SU-DHL-6 (cell line): ENCODE data around the gene NSUN2.

Experiments used
- CTCF ChIP-seq: fragments of 200-600 bp; sonication (generic); IDR thresholded peaks from one replicate; pipeline ENCODE4 v1.5.1; 2017; ENCODE audit warnings: antibody characterized with exemption, mild to moderate bottlenecking, low read length, moderate library complexity; ENCODE audit not compliant: insufficient read depth, poor library complexity, severe bottlenecking
- EZH2phosphoT487 ChIP-seq: fragments of 200-600 bp; sonication (generic), shearing (Covaris generic); conservative IDR thresholded peaks from 2 replicates; pipeline ENCODE4 v1.6.1; 2018; ENCODE audit warnings: mild to moderate bottlenecking, antibody characterized with exemption, low read length, moderate library complexity, mixed read lengths

DNA sequence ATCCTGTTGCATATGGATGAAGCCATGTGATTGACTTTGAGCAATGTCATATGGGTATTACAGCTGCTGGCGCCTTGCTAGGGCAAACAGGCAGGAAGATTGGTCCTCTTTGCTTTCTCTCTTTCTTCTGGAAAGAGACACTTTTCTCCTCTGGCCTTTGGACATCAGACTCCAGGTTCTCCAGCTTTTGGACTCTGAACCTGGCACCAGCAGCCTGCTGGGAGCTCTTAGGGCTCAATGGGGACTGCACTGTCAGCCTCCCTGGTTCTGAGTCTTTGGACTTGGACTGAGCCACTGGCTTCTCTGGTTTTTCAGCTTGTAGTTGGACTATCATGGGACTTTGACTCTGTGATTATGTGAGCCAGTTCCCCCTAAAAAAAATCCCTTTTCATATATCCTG is 45.5 kb upstream of the NSUN2 start:
- TF ChIP-seq CTCF (no peak), EZH2phosphoT487 (no peak)
